ENCODE measurements around the gene MYL7. TPM values are rescaled to one million over a fixed set of nuclear protein-coding genes. Genes with fewer than 3 reads are reported as not detected.

Gene MYL7
- total RNA-seq, 1 donor: not detected

GRCh38 chr7:44167920-44168319, 26.8 kb upstream of the MYL7 start:
- no peak overlapping the region for H3K27ac ChIP-seq (ENCODE audit: low read depth, low read length)
- H3K4me2 ChIP-seq (ENCODE audit: insufficient read depth, low read length): no peak overlapping the region
- H2AFZ ChIP-seq (ENCODE audit: low read length): no peak overlapping the region
- peaks cover 9% of the 10 kb centered on the region for H3K27me3 ChIP-seq (ENCODE audit: insufficient read depth, low read length)
- DNase-seq (ENCODE audit: insufficient read length, low spot score, missing footprints): no peak
- no peaks in the 10 kb centered on the region for H3K79me2 ChIP-seq (ENCODE audit: insufficient read depth, low read length)
- no peak overlapping the region for H3K4me3 ChIP-seq (ENCODE audit: insufficient read depth, low read length)
- H3K4me1 ChIP-seq (ENCODE audit: insufficient read depth, low read length): peaks cover 14% of the 10 kb centered on the region
- H3K9me3 ChIP-seq (ENCODE audit: low read depth, low read length): no peaks in the 10 kb centered on the region
- TF ChIP-seq, protein P1, sequence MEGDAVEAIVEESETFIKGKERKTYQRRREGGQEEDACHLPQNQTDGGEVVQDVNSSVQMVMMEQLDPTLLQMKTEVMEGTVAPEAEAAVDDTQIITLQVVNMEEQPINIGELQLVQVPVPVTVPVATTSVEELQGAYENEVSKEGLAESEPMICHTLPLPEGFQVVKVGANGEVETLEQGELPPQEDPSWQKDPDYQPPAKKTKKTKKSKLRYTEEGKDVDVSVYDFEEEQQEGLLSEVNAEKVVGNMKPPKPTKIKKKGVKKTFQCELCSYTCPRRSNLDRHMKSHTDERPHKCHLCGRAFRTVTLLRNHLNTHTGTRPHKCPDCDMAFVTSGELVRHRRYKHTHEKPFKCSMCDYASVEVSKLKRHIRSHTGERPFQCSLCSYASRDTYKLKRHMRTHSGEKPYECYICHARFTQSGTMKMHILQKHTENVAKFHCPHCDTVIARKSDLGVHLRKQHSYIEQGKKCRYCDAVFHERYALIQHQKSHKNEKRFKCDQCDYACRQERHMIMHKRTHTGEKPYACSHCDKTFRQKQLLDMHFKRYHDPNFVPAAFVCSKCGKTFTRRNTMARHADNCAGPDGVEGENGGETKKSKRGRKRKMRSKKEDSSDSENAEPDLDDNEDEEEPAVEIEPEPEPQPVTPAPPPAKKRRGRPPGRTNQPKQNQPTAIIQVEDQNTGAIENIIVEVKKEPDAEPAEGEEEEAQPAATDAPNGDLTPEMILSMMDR (IDR thresholded peaks at IDR 0.05; ENCODE audit: extremely low read depth, low read depth, low read length): no peak
- H3K36me3 ChIP-seq (ENCODE audit: insufficient read depth, low read length): no peaks in the 10 kb centered on the region
- H4K20me1 ChIP-seq (ENCODE audit: insufficient read depth, low read length): no peaks in the 10 kb centered on the region

- TF ChIP-seq, protein P1 (IDR thresholded peaks at IDR 0.05; ENCODE audit: extremely low read depth, low read depth, low read length): no peak
- H4K20me1 ChIP-seq (ENCODE audit: insufficient read depth, low read length): no peaks in the 10 kb centered on the region
- H3K79me2 ChIP-seq (ENCODE audit: insufficient read depth, low read length): no peaks in the 10 kb centered on the region
- peaks cover 21% of the 10 kb centered on the region for H3K4me1 ChIP-seq (ENCODE audit: insufficient read depth, low read length)
- H3K36me3 ChIP-seq (ENCODE audit: insufficient read depth, low read length): no peaks in the 10 kb centered on the region
- H3K9me3 ChIP-seq (ENCODE audit: low read depth, low read length): no peaks in the 10 kb centered on the region
- H3K27me3 ChIP-seq (ENCODE audit: insufficient read depth, low read length): peaks cover 9% of the 10 kb centered on the region
- DNase-seq (ENCODE audit: insufficient read length, low spot score, missing footprints): peak; percentile 95
- no peak overlapping the region for H2AFZ ChIP-seq (ENCODE audit: low read length)
- no peak overlapping the region for H3K27ac ChIP-seq (ENCODE audit: low read depth, low read length)
- no peak overlapping the region for H3K4me3 ChIP-seq (ENCODE audit: insufficient read depth, low read length)
- H3K4me2 ChIP-seq (ENCODE audit: insufficient read depth, low read length): peak overlapping the region; percentile 58
Measured at GRCh38 chr7:44163591-44163990, 22.5 kb upstream of the MYL7 start.

DNA sequence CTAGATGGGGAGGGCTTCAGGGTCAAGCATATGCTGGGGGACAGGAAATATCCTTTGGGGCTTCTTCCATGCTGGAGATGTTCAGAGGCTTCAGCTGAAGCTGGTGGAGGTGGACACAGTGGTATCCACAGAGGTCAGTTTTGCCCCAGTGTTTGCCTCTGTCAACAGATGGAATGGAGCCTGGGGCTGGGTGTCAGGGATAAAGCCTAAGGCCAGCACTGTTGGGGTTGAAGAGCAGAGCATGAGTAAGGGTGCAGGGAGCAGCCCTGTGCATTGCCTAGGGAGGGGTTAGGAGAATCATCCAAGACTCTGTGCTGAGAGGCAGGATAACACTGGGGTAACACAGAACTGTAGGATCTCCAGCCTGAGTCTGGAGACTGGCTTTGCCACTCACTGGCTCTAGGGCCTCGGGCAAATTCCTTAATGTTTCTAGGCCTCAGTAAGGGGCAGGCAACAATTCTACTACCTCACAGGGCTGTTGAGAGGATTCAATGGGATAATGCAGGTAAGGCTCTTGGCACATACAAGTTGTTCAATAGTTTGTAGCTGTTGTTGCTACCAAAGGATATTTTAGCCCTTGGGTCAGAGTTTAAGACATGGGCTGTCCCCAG, 21.8 kb upstream of the MYL7 start:
- Histone ChIP-seq H3K36me3 (ENCODE audit: insufficient read depth, low read length) (no peaks in the 10 kb centered on the region), H3K27ac (ENCODE audit: low read depth, low read length) (no peak overlapping the region), H3K79me2 (ENCODE audit: insufficient read depth, low read length) (no peaks in the 10 kb centered on the region), H3K4me2 (ENCODE audit: insufficient read depth, low read length) (peak overlapping the region; percentile 58), H3K4me3 (ENCODE audit: insufficient read depth, low read length) (no peak overlapping the region), H3K4me1 (ENCODE audit: insufficient read depth, low read length) (peaks cover 21% of the 10 kb centered on the region), H3K9me3 (ENCODE audit: low read depth, low read length) (no peaks in the 10 kb centered on the region), H3K27me3 (ENCODE audit: insufficient read depth, low read length) (peaks cover 9% of the 10 kb centered on the region), H4K20me1 (ENCODE audit: insufficient read depth, low read length) (no peaks in the 10 kb centered on the region), H2AFZ (ENCODE audit: low read length) (no peak overlapping the region)
- peak; percentile 60 for DNase-seq (ENCODE audit: insufficient read length, low spot score, missing footprints)
- TF ChIP-seq, protein P1 (IDR thresholded peaks at IDR 0.05; ENCODE audit: extremely low read depth, low read depth, low read length): no peak

- Histone ChIP-seq H3K79me2 (ENCODE audit: insufficient read depth, low read length) (no peaks in the 10 kb centered on the region), H3K27me3 (ENCODE audit: insufficient read depth, low read length) (peaks cover 2% of the 10 kb centered on the region), H2AFZ (ENCODE audit: low read length) (no peak overlapping the region), H4K20me1 (ENCODE audit: insufficient read depth, low read length) (no peaks in the 10 kb centered on the region), H3K4me1 (ENCODE audit: insufficient read depth, low read length) (peaks cover 21% of the 10 kb centered on the region), H3K4me3 (ENCODE audit: insufficient read depth, low read length) (no peak overlapping the region), H3K27ac (ENCODE audit: low read depth, low read length) (no peak overlapping the region), H3K4me2 (ENCODE audit: insufficient read depth, low read length) (no peak overlapping the region), H3K36me3 (ENCODE audit: insufficient read depth, low read length) (no peaks in the 10 kb centered on the region), H3K9me3 (ENCODE audit: low read depth, low read length) (no peaks in the 10 kb centered on the region)
- no peak for DNase-seq (ENCODE audit: insufficient read length, low spot score, missing footprints)
- TF ChIP-seq, protein P1 (IDR thresholded peaks at IDR 0.05; ENCODE audit: extremely low read depth, low read depth, low read length): no peak
Measured at GRCh38 chr7:44162179-44162578, 21.0 kb upstream of the MYL7 start.

All from osteoblast (primary cell).